Caco-2 (cell line): ENCODE results near the gene LRRC75A. TPM values are rescaled to one million over a fixed set of nuclear protein-coding genes. Genes with fewer than 3 reads are reported as not detected.

Source experiments
- BruUV-seq: library from RNA; stranded (reverse); fragments of 400-500 nt; replicated peaks from 2 replicates; lab custom pipeline; 2021; lab: Mats Ljungman, UMichigan
- CTCF ChIA-PET: fragments of 300-600 bp; sonication (Branson Sonifier 250); formaldehyde crosslinking; loops from one replicate; lab custom pipeline; 2022; ENCODE audit warnings: antibody characterized with exemption; lab: Charles Lee
- POLR2A ChIA-PET: fragments of 300-600 bp; sonication (Branson Sonifier 250); formaldehyde crosslinking; loops from one replicate; lab custom pipeline; 2022; ENCODE audit warnings: antibody characterized with exemption; lab: Charles Lee
- DNase-seq, 2 experiments: peaks; one replicate each; pipeline versions ENCODE4 v3.0.0 to v3.0.0-alpha.2; 2020 to 2022
- H3K27me3 ChIP-seq: replicated peaks from 2 replicates; pipeline ENCODE4 v1.6.0; 2011; ENCODE audit warnings: low read length; ENCODE audit not compliant: control insufficient read depth, insufficient read depth
- H3K36me3 ChIP-seq: 2 replicates; pipeline ENCODE4 v1.5.1; 2011; ENCODE audit warnings: low read length; ENCODE audit not compliant: control insufficient read depth, insufficient read depth
- H3K4me1 ChIP-seq: fragments of 250-450 bp; sonication (Bioruptor Pico); 2 replicates; pipeline ENCODE4 v1.5.1; 2020; ENCODE audit warnings: mild to moderate bottlenecking
- H3K4me3 ChIP-seq: 2 replicates; pipeline ENCODE4 v1.5.1; 2011; ENCODE audit warnings: low read depth, mild to moderate bottlenecking, control low read depth, low read length
- H3K9me3 ChIP-seq: fragments of 250-450 bp; sonication (Bioruptor Pico); 2 replicates; pipeline ENCODE4 v1.5.1; 2020; ENCODE audit warnings: mild to moderate bottlenecking, moderate library complexity
- H3K27ac Mint-ChIP-seq: one replicate; pipeline ENCODE4 v1.8.0; 2022; ENCODE audit warnings: mixed read lengths; ENCODE audit not compliant: unreplicated experiment
- H3K27me3 Mint-ChIP-seq: one replicate; pipeline ENCODE4 v1.8.0; 2022; ENCODE audit warnings: mixed read lengths; ENCODE audit not compliant: insufficient read depth, unreplicated experiment
- H3K36me3 Mint-ChIP-seq: one replicate; pipeline ENCODE4 v1.8.0; 2022; ENCODE audit warnings: mild to moderate bottlenecking, mixed read lengths; ENCODE audit not compliant: insufficient read depth, unreplicated experiment
- H3K4me1 Mint-ChIP-seq: one replicate; pipeline ENCODE4 v1.8.0; 2022; ENCODE audit warnings: low read depth, mixed read lengths; ENCODE audit not compliant: unreplicated experiment
- H3K4me3 Mint-ChIP-seq: one replicate; pipeline ENCODE4 v1.8.0; 2022; ENCODE audit warnings: mild to moderate bottlenecking, moderate library complexity, mixed read lengths; ENCODE audit not compliant: unreplicated experiment
- H3K9me3 Mint-ChIP-seq: one replicate; pipeline ENCODE4 v1.8.0; 2022; ENCODE audit warnings: mixed read lengths; ENCODE audit not compliant: unreplicated experiment
- CTCF ChIP-seq, 2 experiments: fragments of 200-600 bp in 1 of 2; IDR thresholded peaks; 1 replicate in 1 of 2; 2 replicates in 1 of 2; pipeline versions ENCODE4 v1.5.1 to v1.8.0; 2011 to 2022; ENCODE audit warnings: antibody characterized with exemption in 1 of 2, control low read depth in 1 of 2, inconsistent platforms in 1 of 2, low read depth in 1 of 2, low read length in 1 of 2, mild to moderate bottlenecking in 1 of 2, moderate library complexity in 1 of 2; ENCODE audit not compliant: insufficient read depth in 1 of 2, severe bottlenecking in 1 of 2, unreplicated experiment in 1 of 2
- intact Hi-C: fragments of 100-400 bp; cut with micrococcal nuclease; formaldehyde crosslinking; loops from one replicate; pipeline ENCODE4 v1.10.0; 2022; ENCODE audit not compliant: unreplicated experiment
- total RNA-seq: library from RNA; stranded (reverse); gene quantifications from 2 replicates; pipeline ENCODE4 v1.2.3, GENCODE V29; 2022

The LRRC75A gene
- total RNA-seq, 1 experiment from 2014 or later: 4.5 TPM

- intact Hi-C loops: loop anchor here (5.0 kb wide), 1 partner anchor 156 kb away; no protein-coding TSS in a partner anchor
- Mint-ChIP-seq H3K27ac (peak overlapping the region; percentile 80), H3K27me3 (no peaks in the 10 kb centered on the region), H3K9me3 (no peaks in the 10 kb centered on the region), H3K36me3 (peaks cover 100% of the 10 kb centered on the region), H3K4me3 (no peak overlapping the region), H3K4me1 (peaks cover 15% of the 10 kb centered on the region)
- Histone ChIP-seq H3K4me1 (peaks cover 40% of the 10 kb centered on the region), H3K9me3 (no peaks in the 10 kb centered on the region), H3K36me3 (peaks cover 25% of the 10 kb centered on the region), H3K27me3 (no peaks in the 10 kb centered on the region), H3K4me3 (no peak overlapping the region)
- no TSS peak for BruUV-seq
- TF ChIP-seq CTCF (IDR thresholded peaks at IDR 0.05; ENCODE audit: insufficient read depth in 1 of 2, low read depth in 1 of 2, low read length in 1 of 2, severe bottlenecking in 1 of 2, unreplicated experiment in 1 of 2): no peak
- ChIA-PET CTCF (interaction anchor here (0.8 kb wide), 1 partner anchor 80 kb away, joined by 3 read pairs; no protein-coding TSS in a partner anchor), POLR2A (interaction anchor here (0.6 to 0.7 kb wide), 3 partner anchors 12 to 55 kb away, joined by 3 to 5 read pairs (median 4); no protein-coding TSS in a partner anchor)
- peak; percentile 46 to 73 for DNase-seq
Observed at GRCh38 chr17:16443511-16444257, 48.3 kb downstream of the LRRC75A start.

- no TSS peak for BruUV-seq
- ChIA-PET CTCF (interaction anchor here (0.8 kb wide), 1 partner anchor 79 kb away, joined by 3 read pairs; no protein-coding TSS in a partner anchor), POLR2A (interaction anchor here (0.6 kb wide), 2 partner anchors 11 to 15 kb away, joined by 4 to 5 read pairs; no protein-coding TSS in a partner anchor)
- no peaks in the 10 kb centered on the region for H3K27me3 ChIP-seq
- no peak overlapping the region for H3K4me3 ChIP-seq
- H3K4me1 ChIP-seq: peaks cover 42% of the 10 kb centered on the region
- intact Hi-C loops: loop anchor here (5.0 kb wide), 1 partner anchor 156 kb away; no protein-coding TSS in a partner anchor
- TF ChIP-seq CTCF (IDR thresholded peaks at IDR 0.05; ENCODE audit: insufficient read depth in 1 of 2, low read depth in 1 of 2, low read length in 1 of 2, severe bottlenecking in 1 of 2, unreplicated experiment in 1 of 2): no peak
- peak overlapping the region; percentile 80 for H3K27ac Mint-ChIP-seq
- peaks cover 15% of the 10 kb centered on the region for H3K4me1 Mint-ChIP-seq
- H3K9me3 Mint-ChIP-seq: no peaks in the 10 kb centered on the region
- peaks cover 25% of the 10 kb centered on the region for H3K36me3 ChIP-seq
- no peaks in the 10 kb centered on the region for H3K27me3 Mint-ChIP-seq
- DNase-seq: no peak
- no peaks in the 10 kb centered on the region for H3K9me3 ChIP-seq
- H3K36me3 Mint-ChIP-seq: peaks cover 100% of the 10 kb centered on the region
- H3K4me3 Mint-ChIP-seq: peak overlapping the region; percentile 86
Observed at GRCh38 chr17:16442594-16443510, 49.1 kb downstream of the LRRC75A start.

GRCh38 chr17:16442141-16442540 lies 49.9 kb downstream of the LRRC75A start:
- no peaks in the 10 kb centered on the region for H3K27me3 ChIP-seq
- peaks cover 47% of the 10 kb centered on the region for H3K4me1 ChIP-seq
- no TSS peak for BruUV-seq
- no peak for TF ChIP-seq CTCF (IDR thresholded peaks at IDR 0.05; ENCODE audit: insufficient read depth in 1 of 2, low read depth in 1 of 2, low read length in 1 of 2, severe bottlenecking in 1 of 2, unreplicated experiment in 1 of 2)
- no peaks in the 10 kb centered on the region for H3K9me3 Mint-ChIP-seq
- H3K4me3 ChIP-seq: no peak overlapping the region
- ChIA-PET CTCF (interaction anchor here (1.1 kb wide), 1 partner anchor 14 kb away, joined by 3 read pairs; no protein-coding TSS in a partner anchor), POLR2A (interaction anchor here (1.3 kb wide), 1 partner anchor 579 kb away, joined by 5 read pairs; no protein-coding TSS in a partner anchor)
- intact Hi-C loops: loop anchor here (5.0 kb wide), 1 partner anchor 155 kb away; no protein-coding TSS in a partner anchor
- peak overlapping the region; percentile 86 for H3K4me3 Mint-ChIP-seq
- peaks cover 93% of the 10 kb centered on the region for H3K36me3 Mint-ChIP-seq
- H3K36me3 ChIP-seq: peaks cover 25% of the 10 kb centered on the region
- peaks cover 19% of the 10 kb centered on the region for H3K4me1 Mint-ChIP-seq
- H3K27me3 Mint-ChIP-seq: no peaks in the 10 kb centered on the region
- no peak for DNase-seq
- H3K27ac Mint-ChIP-seq: peak overlapping the region; percentile 80
- no peaks in the 10 kb centered on the region for H3K9me3 ChIP-seq
